IMR-90 (cell line): ENCODE measurements around the gene ERG. TPM values are rescaled to one million over a fixed set of nuclear protein-coding genes. Genes with fewer than 3 reads are reported as not detected.

Source experiments
- ATAC-seq: fragments of 200-7000 bp; cut with Tn5 transposase; 2 replicates; pipeline ENCODE4 v1.9.1; 2020; ENCODE audit warnings: low read depth, mild to moderate bottlenecking, moderate library complexity
- BruUV-seq: library from RNA; stranded (reverse); fragments of 400-500 nt; replicated peaks from 2 replicates; lab custom pipeline; 2021; lab: Mats Ljungman, UMichigan
- CTCF ChIA-PET: fragments of 300-600 bp; formaldehyde crosslinking; extraction: SDS; loops from one replicate; lab custom pipeline; 2021; ENCODE audit warnings: antibody characterized with exemption; lab: Yijun Ruan, JAX
- POLR2A ChIA-PET: fragments of 300-600 bp; sonication (Branson Sonifier 250); formaldehyde crosslinking; loops from one replicate; lab custom pipeline; 2022; ENCODE audit warnings: antibody characterized with exemption; ENCODE audit not compliant: unreplicated experiment; lab: Charles Lee
- DNase-seq: peaks from one replicate; pipeline ENCODE4 v3.0.0; 2013
- H2AFZ ChIP-seq: replicated peaks from 2 replicates; pipeline ENCODE3; 2013; ENCODE audit warnings: low read length, mild to moderate bottlenecking; ENCODE audit not compliant: poor library complexity
- H2AK5ac ChIP-seq: 2 replicates; pipeline ENCODE4 v1.6.1; 2013; ENCODE audit warnings: low read depth, low read length, inconsistent platforms
- H2AK9ac ChIP-seq: replicated peaks from 2 replicates; pipeline ENCODE3; 2013; ENCODE audit warnings: mild to moderate bottlenecking, low read depth, low read length, moderate library complexity; ENCODE audit not compliant: poor library complexity
- H2BK120ac ChIP-seq: 2 replicates; pipeline ENCODE4 v1.6.1; 2013; ENCODE audit warnings: low read depth, low read length, inconsistent platforms
- H2BK15ac ChIP-seq: 3 replicates; pipeline ENCODE4 v1.6.1; 2013; ENCODE audit warnings: low read depth, low read length, inconsistent platforms
- H2BK20ac ChIP-seq: 2 replicates; pipeline ENCODE4 v1.6.1; 2013; ENCODE audit warnings: low read depth, mild to moderate bottlenecking, inconsistent platforms, low read length, moderate library complexity
- H2BK5ac ChIP-seq: 2 replicates; pipeline ENCODE4 v1.6.1; 2013; ENCODE audit warnings: mild to moderate bottlenecking, low read depth, low read length, inconsistent platforms; ENCODE audit not compliant: poor library complexity, severe bottlenecking
- H3K14ac ChIP-seq: replicated peaks from 2 replicates; pipeline ENCODE4 v1.6.1; 2013; ENCODE audit warnings: low read depth, low read length, inconsistent platforms
- H3K18ac ChIP-seq: 2 replicates; pipeline ENCODE4 v1.6.1; 2013; ENCODE audit warnings: low read depth, low read length, control low read depth
- H3K23ac ChIP-seq: 2 replicates; pipeline ENCODE4 v1.6.1; 2013; ENCODE audit warnings: low read depth, low read length, inconsistent platforms
- H3K27ac ChIP-seq: 2 replicates; pipeline ENCODE4 v1.5.1; 2013; ENCODE audit warnings: mild to moderate bottlenecking, control low read depth, low read length; ENCODE audit not compliant: insufficient read depth
- H3K27me3 ChIP-seq: 2 replicates; pipeline ENCODE4 v1.6.1; 2013; ENCODE audit warnings: low read length; ENCODE audit not compliant: control insufficient read depth, insufficient read depth
- H3K36me3 ChIP-seq: 2 replicates; pipeline ENCODE4 v1.6.1; 2013; ENCODE audit warnings: low read length, mixed read lengths; ENCODE audit not compliant: control insufficient read depth, insufficient read depth
- H3K4ac ChIP-seq: 2 replicates; pipeline ENCODE4 v1.6.1; 2013; ENCODE audit warnings: low read depth, low read length, inconsistent platforms
- H3K4me1 ChIP-seq: 2 replicates; pipeline ENCODE4 v1.6.1; 2013; ENCODE audit warnings: low read length, mixed read lengths; ENCODE audit not compliant: control insufficient read depth, insufficient read depth
- H3K4me2 ChIP-seq: 2 replicates; pipeline ENCODE4 v1.6.1; 2013; ENCODE audit warnings: low read depth, mild to moderate bottlenecking, control low read depth, low read length, moderate library complexity
- H3K4me3 ChIP-seq: 2 replicates; pipeline ENCODE4 v1.5.1; 2013; ENCODE audit warnings: low read depth, mild to moderate bottlenecking, control low read depth, low read length, moderate library complexity; ENCODE audit not compliant: insufficient read depth
- H3K56ac ChIP-seq: 2 replicates; pipeline ENCODE4 v1.6.1; 2013; ENCODE audit warnings: low read length, inconsistent platforms; ENCODE audit not compliant: insufficient read depth; ENCODE audit errors: extremely low read depth
- H3K79me1 ChIP-seq, 2 experiments: 2 replicates each; pipeline ENCODE4 v1.6.1; 2013; ENCODE audit warnings: low read length in 2 of 2, inconsistent platforms in 1 of 2, low read depth in 1 of 2
- H3K9ac ChIP-seq: 2 replicates; pipeline ENCODE4 v1.6.1; 2013; ENCODE audit warnings: low read depth, low read length, control low read depth
- H3K9me1 ChIP-seq: 2 replicates; pipeline ENCODE4 v1.6.1; 2013; ENCODE audit warnings: low read length, inconsistent platforms; ENCODE audit not compliant: insufficient read depth
- H3K9me3 ChIP-seq: 2 replicates; pipeline ENCODE4 v1.6.1; 2013; ENCODE audit warnings: low read length; ENCODE audit not compliant: control insufficient read depth, insufficient read depth
- H4K20me1 ChIP-seq: 2 replicates; pipeline ENCODE4 v1.6.1; 2013; ENCODE audit warnings: low read length, inconsistent platforms; ENCODE audit not compliant: insufficient read depth
- H4K5ac ChIP-seq: 2 replicates; pipeline ENCODE4 v1.6.1; 2013; ENCODE audit warnings: mild to moderate bottlenecking, low read depth, low read length, control low read depth
- H4K8ac ChIP-seq, 2 experiments: 2 replicates each; pipeline ENCODE4 v1.6.1; 2013; ENCODE audit warnings: low read depth in 2 of 2, low read length in 2 of 2, control low read depth in 1 of 2, inconsistent platforms in 1 of 2
- H4K91ac ChIP-seq: 2 replicates; pipeline ENCODE4 v1.6.1; 2013; ENCODE audit warnings: low read depth, low read length, inconsistent platforms; ENCODE audit not compliant: insufficient read depth
- BHLHE40 ChIP-seq: fragments of 150-350 bp; IDR thresholded peaks from 2 replicates; pipeline ENCODE4 v1.6.1; 2016; ENCODE audit warnings: mild to moderate bottlenecking, low read depth, low read length
- CEBPB ChIP-seq: IDR thresholded peaks from 2 replicates; pipeline ENCODE4 v1.6.1; 2012; ENCODE audit warnings: low read depth, low read length, improper control_type of control experiment
- CHD1 ChIP-seq: IDR thresholded peaks from 2 replicates; pipeline ENCODE4 v1.6.1; 2012; ENCODE audit warnings: low read depth, low read length, improper control_type of control experiment
- ELK1 ChIP-seq: fragments of 150-350 bp; IDR thresholded peaks from 2 replicates; pipeline ENCODE4 v1.6.1; 2016; ENCODE audit warnings: low read depth, mild to moderate bottlenecking, low read length, moderate library complexity, borderline replicate concordance
- FOS ChIP-seq: fragments of 150-350 bp; IDR thresholded peaks from 2 replicates; pipeline ENCODE4 v1.6.1; 2016; ENCODE audit warnings: low read depth, low read length
- MAFK ChIP-seq: IDR thresholded peaks from 2 replicates; pipeline ENCODE4 v1.6.1; 2012; ENCODE audit warnings: low read depth, low read length, improper control_type of control experiment
- MAZ ChIP-seq: IDR thresholded peaks from 2 replicates; pipeline ENCODE4 v1.6.1; 2012; ENCODE audit warnings: low read depth, mild to moderate bottlenecking, low read length, improper control_type of control experiment, moderate library complexity, borderline replicate concordance
- MXI1 ChIP-seq: IDR thresholded peaks from 2 replicates; pipeline ENCODE4 v1.6.1; 2012; ENCODE audit warnings: low read depth, mild to moderate bottlenecking, low read length, moderate library complexity, borderline replicate concordance
- POLR2A ChIP-seq: IDR thresholded peaks from 2 replicates; pipeline ENCODE4 v1.6.1; 2012; ENCODE audit warnings: mild to moderate bottlenecking, low read depth, low read length
- RAD21 ChIP-seq: IDR thresholded peaks from 2 replicates; pipeline ENCODE4 v1.6.1; 2012; ENCODE audit warnings: low read length, improper control_type of control experiment
- RCOR1 ChIP-seq: IDR thresholded peaks from 2 replicates; pipeline ENCODE4 v1.6.1; 2012; ENCODE audit warnings: mild to moderate bottlenecking, low read length, improper control_type of control experiment; ENCODE audit not compliant: insufficient replicate concordance
- RFX5 ChIP-seq: IDR thresholded peaks from 2 replicates; pipeline ENCODE4 v1.8.0; 2012; ENCODE audit warnings: low read depth, mild to moderate bottlenecking, low read length, moderate library complexity
- WGBS, 2 experiments: methylation state at CpG; one replicate each; pipeline versions ENCODE4 v1.1.5 to v1.1.7; 2013; ENCODE audit warnings: missing lambda C conversion rate in 2 of 2; ENCODE audit not compliant: insufficient read length in 1 of 2; ENCODE audit errors: extremely low coverage in 2 of 2; 5-methylcytosine and 5-hydroxymethylcytosine counted together
- dilution Hi-C: fragments of 300-500 bp; cut with HindIII; formaldehyde crosslinking; loops from one replicate; pipeline ENCODE4 v1.14.3; 2018; ENCODE audit warnings: low sequenced_read_pairs; ENCODE audit not compliant: unreplicated experiment
- in situ Hi-C: fragments of 300-500 bp; cut with MboI; formaldehyde crosslinking; loops from 3 replicates; pipeline ENCODE4 v1.14.3; 2019; ENCODE audit warnings: low sequenced_read_pairs, inconsistent platforms, mixed read lengths
- intact Hi-C: fragments of 100-400 bp; cut with micrococcal nuclease; formaldehyde crosslinking; loops from 2 replicates; pipeline ENCODE4 v1.10.0; 2022
- polyA plus RNA-seq, 3 experiments: library from polyadenylated mRNA; depleted of rRNA; stranded (reverse); fragments of >200 nt; gene quantifications; 2 replicates each; pipeline ENCODE4 v1.2.3, GENCODE V29; 2012; ENCODE audit warnings: low replicate concordance in 1 of 3
- total RNA-seq: library from RNA; depleted of rRNA; stranded (reverse); fragments of >200 nt; gene quantifications from 2 replicates; pipeline ENCODE4 v1.2.3, GENCODE V29; 2012

ERG gene
- total and polyA plus RNA-seq, 2 of the 4 experiments (the other 2 are of a cell fraction): not detected

GRCh38 chr21:38471766-38472165 lies 26.5 kb downstream of the ERG start:
- in situ Hi-C loops: no loop called here
- H2BK20ac ChIP-seq: no peak overlapping the region
- dilution Hi-C loops: no loop called here
- no peak overlapping the region for H3K14ac ChIP-seq
- no peaks in the 10 kb centered on the region for H4K20me1 ChIP-seq
- no peak overlapping the region for H3K4ac ChIP-seq
- H3K36me3 ChIP-seq: no peaks in the 10 kb centered on the region
- peaks cover 19% of the 10 kb centered on the region for H3K27me3 ChIP-seq
- BruUV-seq: no TSS peak
- no peak for ATAC-seq
- H3K56ac ChIP-seq: no peak overlapping the region
- CTCF ChIA-PET: no interaction called here
- no peak overlapping the region for H4K5ac ChIP-seq
- intact Hi-C loops: no loop called here
- no peak overlapping the region for H2BK120ac ChIP-seq
- H4K8ac ChIP-seq: no peak overlapping the region
- H3K9ac ChIP-seq: no peak overlapping the region
- H3K79me1 ChIP-seq: no peaks in the 10 kb centered on the region
- no peaks in the 10 kb centered on the region for H3K4me1 ChIP-seq
- H2AK9ac ChIP-seq: no peak overlapping the region
- H3K27ac ChIP-seq: no peak overlapping the region
- H3K9me1 ChIP-seq: no peaks in the 10 kb centered on the region
- DNase-seq: no peak
- H4K91ac ChIP-seq: no peak overlapping the region
- no peak overlapping the region for H3K4me2 ChIP-seq
- H3K23ac ChIP-seq: no peak overlapping the region
- no CpG with 5 or more reads among the region's 5 CpGs for WGBS, 2 experiments
- no peak overlapping the region for H2AFZ ChIP-seq
- H3K9me3 ChIP-seq: no peaks in the 10 kb centered on the region
- H3K18ac ChIP-seq: no peak overlapping the region
- POLR2A ChIA-PET: no interaction called here
- H3K4me3 ChIP-seq: no peak overlapping the region
- no peak overlapping the region for H2AK5ac ChIP-seq
- no peak overlapping the region for H2BK15ac ChIP-seq
- no peak overlapping the region for H2BK5ac ChIP-seq
- no peak for TF ChIP-seq RFX5
- no peak for TF ChIP-seq MAZ
- no peak for TF ChIP-seq BHLHE40
- no peak for TF ChIP-seq RCOR1
- TF ChIP-seq POLR2A: no peak
- TF ChIP-seq ELK1: no peak
- TF ChIP-seq FOS: no peak
- TF ChIP-seq CHD1: no peak
- no peak for TF ChIP-seq MXI1
- TF ChIP-seq MAFK: no peak
- TF ChIP-seq CEBPB: no peak
- TF ChIP-seq RAD21: no peak
